ENCODE data around the gene GABBR1.

GRCh38 chr6:29521006-29521680 lies 111.8 kb downstream of the GABBR1 start:
- TF ChIP-seq ZNF529 (tag by site-specific recombination; IDR thresholded peaks at IDR 0.05; ENCODE audit: insufficient replicate concordance) (no peak), ZNF138 (tag by site-specific recombination; IDR thresholded peaks at IDR 0.05; ENCODE audit: borderline replicate concordance) (no peak), ZNF621 (tag by site-specific recombination; IDR thresholded peaks at IDR 0.05) (no peak), SCRT2 (tag by site-specific recombination; IDR thresholded peaks at IDR 0.05) (no peak), ZBTB21 (tag by site-specific recombination; IDR thresholded peaks at IDR 0.05) (no peak), ZNF660 (tag by site-specific recombination; IDR thresholded peaks at IDR 0.05) (no peak), ATF2 (tag by site-specific recombination; IDR thresholded peaks at IDR 0.05; ENCODE audit: low read depth) (no peak), CTCF (tag by site-specific recombination; IDR thresholded peaks at IDR 0.05) (no peak), OSR2 (tag by site-specific recombination; IDR thresholded peaks at IDR 0.05) (no peak), PRDM10 (tag by site-specific recombination; IDR thresholded peaks at IDR 0.05) (no peak), HOXA7 (CRISPR knock-in tag; IDR thresholded peaks at IDR 0.05; ENCODE audit: borderline replicate concordance) (no peak), ZNF48 (tag by site-specific recombination; IDR thresholded peaks at IDR 0.05) (no peak), BCL11A (tag by site-specific recombination; IDR thresholded peaks at IDR 0.05; ENCODE audit: low read depth) (no peak), ZNF398 (tag by site-specific recombination; IDR thresholded peaks at IDR 0.05) (no peak)

Measured in HEK293 (cell line).